HepG2 (cell line): ENCODE results near the gene CLNS1A. TPM values are rescaled to one million over a fixed set of nuclear protein-coding genes. Genes with fewer than 3 reads are reported as not detected.
A peak's percentile ranks its signal among the peaks of the same experiment; 100 is the strongest.
"Not testable (repeated sequence)": the region's sequence is repeated elsewhere in the genome, so short reads cannot be mapped to it uniquely, and the experiment has no call there.

Experiments used
- ATAC-seq: fragments of 200-7000 bp; cut with Tn5 transposase; 3 replicates; pipeline ENCODE4 v1.9.1; 2020; ENCODE audit warnings: mild to moderate bottlenecking, moderate library complexity
- BruUV-seq: library from RNA; stranded (reverse); fragments of 400-500 nt; replicated peaks from 2 replicates; lab custom pipeline; 2021; lab: Mats Ljungman, UMichigan
- CTCF ChIA-PET: fragments of 300-600 bp; formaldehyde crosslinking; extraction: SDS; loops from one replicate; lab custom pipeline; 2021; ENCODE audit warnings: low total read pairs, inconsistent platforms, low intra/inter-chr PET ratio; lab: Yijun Ruan, JAX
- POLR2A ChIA-PET: fragments of 350-600 bp; sonication (Branson Sonifier 250); formaldehyde crosslinking; loops from one replicate; lab custom pipeline; 2020; ENCODE audit warnings: antibody characterized with exemption, inconsistent platforms; lab: Yijun Ruan, JAX
- DNase-seq: peaks from one replicate; pipeline ENCODE4 v3.0.0-alpha.2; 2015; ENCODE audit warnings: low spot score
- FAIRE-seq: peaks from 3 replicates; lab custom pipeline; 2011; peaks lifted over from hg19 to GRCh38; lab: Jason Lieb, UNC
- H2AFZ ChIP-seq: one replicate; pipeline ENCODE4 v1.6.1; 2011; ENCODE audit warnings: low read length, inconsistent platforms
- H3K27ac ChIP-seq: fragments of 300-600 bp; 3 replicates; pipeline ENCODE4 v1.8.0; 2011; ENCODE audit warnings: mixed run types, mild to moderate bottlenecking, mixed read lengths, low read length, inconsistent platforms; ENCODE audit not compliant: insufficient read depth; ENCODE audit errors: extremely low read length
- H3K27me3 ChIP-seq, 2 experiments: fragments of 200-600 bp in 1 of 2; 2 replicates in 1 of 2; 3 replicates in 1 of 2; pipeline versions ENCODE4 v1.6.0 to v1.8.0; 2011; ENCODE audit warnings: low read length in 2 of 2, mild to moderate bottlenecking in 2 of 2, moderate library complexity in 2 of 2, inconsistent platforms in 1 of 2; ENCODE audit not compliant: insufficient read depth in 2 of 2, control insufficient read depth in 1 of 2
- H3K36me3 ChIP-seq, 2 experiments: fragments of 200-600 bp in 1 of 2; replicated peaks in 1 of 2; 2 replicates in 1 of 2; 3 replicates in 1 of 2; pipeline versions ENCODE4 v1.5.1 to v1.8.0; 2011; ENCODE audit warnings: low read length in 2 of 2, inconsistent platforms in 1 of 2; ENCODE audit not compliant: insufficient read depth in 2 of 2, control insufficient read depth in 1 of 2
- H3K4me1 ChIP-seq: 2 replicates; pipeline ENCODE4 v1.5.1; 2012; ENCODE audit warnings: low read length, inconsistent platforms; ENCODE audit not compliant: insufficient read depth
- H3K4me2 ChIP-seq: 2 replicates; pipeline ENCODE4 v1.6.0; 2011; ENCODE audit warnings: low read depth, low read length, inconsistent platforms
- H3K4me3 ChIP-seq, 3 experiments: fragments of 200-600 bp in 1 of 3; sonication (generic), shearing (Covaris generic) in 1 of 3; replicated peaks in 1 of 3; 2 replicates each; pipeline ENCODE4 v1.5.1; 2011 to 2016; ENCODE audit warnings: low read length in 3 of 3, inconsistent platforms in 2 of 3, low read depth in 2 of 3, mild to moderate bottlenecking in 2 of 3, control low read depth in 1 of 3, mixed read lengths in 1 of 3; ENCODE audit not compliant: insufficient read depth in 1 of 3
- H3K79me2 ChIP-seq: one replicate; pipeline ENCODE4 v1.6.1; 2011; ENCODE audit warnings: low read length, inconsistent platforms; ENCODE audit not compliant: insufficient read depth
- H3K9ac ChIP-seq: 2 replicates; pipeline ENCODE4 v1.6.0; 2011; ENCODE audit warnings: mild to moderate bottlenecking, low read depth, low read length, inconsistent platforms; ENCODE audit not compliant: insufficient read depth
- H3K9me3 ChIP-seq: 2 replicates; pipeline ENCODE4 v1.5.1; 2012; ENCODE audit warnings: mild to moderate bottlenecking, low read length
- H4K20me1 ChIP-seq: 2 replicates; pipeline ENCODE4 v1.6.0; 2011; ENCODE audit warnings: inconsistent platforms, mild to moderate bottlenecking, low read length, moderate library complexity; ENCODE audit not compliant: insufficient read depth
- CCAR2 ChIP-seq: fragments of 200-400 bp; formaldehyde crosslinking; optimal IDR thresholded peaks from 2 replicates; pipeline ENCODE3; 2018; ENCODE audit warnings: low read depth, mild to moderate bottlenecking, low read length, moderate library complexity
- MAFF ChIP-seq: IDR thresholded peaks from 2 replicates; pipeline ENCODE4 v1.6.1; 2011; ENCODE audit warnings: low read depth, low read length, improper control_type of control experiment
- MAFK ChIP-seq, 2 experiments: IDR thresholded peaks in 1 of 2; conservative IDR thresholded peaks in 1 of 2; 2 replicates each; pipeline ENCODE4 v1.6.1; 2011; ENCODE audit warnings: improper control_type of control experiment in 2 of 2, low read length in 2 of 2
- ZNF784 ChIP-seq: sonication (generic); formaldehyde crosslinking; IDR thresholded peaks from 2 replicates; pipeline ENCODE4 v1.5.1; 2020; ENCODE audit warnings: missing genetic modification reagents, mild to moderate bottlenecking, borderline replicate concordance
- WGBS: methylation state at CpG from one replicate; pipeline ENCODE4 v1.1.6; 2017; ENCODE audit warnings: low lambda C conversion rate; 5-methylcytosine and 5-hydroxymethylcytosine counted together
- in situ Hi-C: cut with HindIII; loops from 2 replicates; pipeline ENCODE4 v1.10.0; 2017; ENCODE audit warnings: low pct_unique_long_range_greater_than_20kb; ENCODE audit not compliant: extremely low pct_ligation_motif_present
- intact Hi-C: fragments of 100-400 bp; cut with micrococcal nuclease; formaldehyde crosslinking; loops from one replicate; pipeline ENCODE4 v1.10.0; 2022; ENCODE audit not compliant: unreplicated experiment
- polyA plus RNA-seq, 8 experiments: library from polyadenylated mRNA; depleted of rRNA in 3 of 8; stranded (reverse) in 7 of 8; unstranded in 1 of 8; fragments of >200 nt; fragmentation: Illumina TruSeq in 4 of 8; extraction: Trizol in 4 of 8; gene quantifications; 2 replicates each; pipeline versions ENCODE4 v1.2.1 to v1.2.3, GENCODE V29; 2011 to 2016; ENCODE audit warnings: low read depth in 4 of 8, missing spikeins in 1 of 8, mixed read lengths in 1 of 8; ENCODE audit not compliant: insufficient read depth in 1 of 8
- total RNA-seq, 5 experiments: library from RNA; depleted of rRNA; stranded (reverse); fragments of >200 nt; fragmentation: Illumina TruSeq; extraction: Trizol; gene quantifications; 2 replicates each; pipeline ENCODE4 v1.2.3, GENCODE V29; 2016; ENCODE audit warnings: low read depth in 1 of 5

The CLNS1A gene
- total and polyA plus RNA-seq, 2 of the 13 experiments (the other 11 are each of a cell fraction or from before 2014, with no cell fraction given) = 158 to 219 TPM

GRCh38 chr11:77570896-77571295 is 66.7 kb downstream of the CLNS1A start:
- intact Hi-C loops, H3K9ac ChIP-seq, in situ Hi-C loops, BruUV-seq, ATAC-seq, H3K4me1 ChIP-seq, CTCF ChIA-PET, H4K20me1 ChIP-seq, H3K9me3 ChIP-seq, H2AFZ ChIP-seq, H3K79me2 ChIP-seq, H3K27me3 ChIP-seq, H3K27ac ChIP-seq, DNase-seq, H3K4me3 ChIP-seq, H3K36me3 ChIP-seq, FAIRE-seq, H3K4me2 ChIP-seq, POLR2A ChIA-PET: not testable (repeated sequence)
- WGBS = 25% methylated on average over 1 of the region's 1 CpG

GRCh38 chr11:77569676-77570070 is 67.9 kb downstream of the CLNS1A start:
- Histone ChIP-seq H3K4me1 (no peaks in the 10 kb centered on the region), H3K79me2 (no peaks in the 10 kb centered on the region), H3K4me3 (no peak overlapping the region), H3K4me2 (no peak overlapping the region)
- FAIRE-seq = no peak
- TF ChIP-seq ZNF784 (no peak), MAFK (conservative IDR thresholded peaks at IDR 0.05 in 1 of 2, IDR thresholded peaks at IDR 0.05 in 1 of 2; ENCODE audit: low read length in 2 of 2) (peak; percentile 87 to 95), CCAR2 (no peak), MAFF (peak; percentile 90)
- TF ChIP-seq, all 625 proteins: peak for 2
- 84% methylated on average over 2 of the region's 2 CpGs for WGBS
- no peaks in the 10 kb centered on the region for H3K27me3 ChIP-seq
- no peak for ATAC-seq
- H2AFZ ChIP-seq = no peak overlapping the region
- H3K27ac ChIP-seq = no peak overlapping the region
- in situ Hi-C loops (no loop called here), intact Hi-C loops (no loop called here)
- ChIA-PET CTCF (no interaction called here), POLR2A (no interaction called here)
- no peaks in the 10 kb centered on the region for H4K20me1 ChIP-seq
- BruUV-seq = no TSS peak
- no peak overlapping the region for H3K9ac ChIP-seq
- DNase-seq = no peak
- H3K36me3 ChIP-seq = no peaks in the 10 kb centered on the region
- H3K9me3 ChIP-seq = no peaks in the 10 kb centered on the region
